MM.1S (cell line): Measurements from ENCODE around the gene PCDH1.
A peak's percentile ranks its signal among the peaks of the same experiment; 100 is the strongest.

ENCODE experiments used
- DNase-seq: peaks from one replicate; pipeline ENCODE4 v3.0.0-alpha.2; 2015
- H2AFZ ChIP-seq: fragments of 300-600 bp; sonication (generic); 2 replicates; pipeline ENCODE4 v1.6.0; 2016; ENCODE audit warnings: antibody characterized with exemption, low read length
- H3F3A ChIP-seq: fragments of 300-600 bp; sonication (generic); 2 replicates; pipeline ENCODE4 v1.6.1; 2016; ENCODE audit warnings: mild to moderate bottlenecking, antibody characterized with exemption, low read length, moderate library complexity, mixed read lengths; ENCODE audit not compliant: insufficient read depth
- H3K27ac ChIP-seq: fragments of 300-600 bp; sonication (generic); 2 replicates; pipeline ENCODE4 v1.5.1; 2016; ENCODE audit warnings: mild to moderate bottlenecking, low read length
- H3K27me3 ChIP-seq: fragments of 300-600 bp; sonication (generic); replicated peaks from 2 replicates; pipeline ENCODE4 v1.6.0; 2016; ENCODE audit warnings: low read length; ENCODE audit not compliant: insufficient read depth
- H3K36me3 ChIP-seq: fragments of 300-600 bp; sonication (generic); replicated peaks from 2 replicates; pipeline ENCODE4 v1.6.1; 2016; ENCODE audit warnings: mild to moderate bottlenecking, low read length, mixed read lengths; ENCODE audit not compliant: insufficient read depth
- H3K4me1 ChIP-seq: fragments of 300-600 bp; sonication (generic); 2 replicates; pipeline ENCODE4 v1.6.1; 2016; ENCODE audit warnings: low read length, mixed read lengths
- H3K4me2 ChIP-seq: fragments of 300-600 bp; sonication (generic); 2 replicates; pipeline ENCODE4 v1.6.0; 2016; ENCODE audit warnings: low read depth, low read length
- H3K4me3 ChIP-seq: fragments of 300-600 bp; sonication (generic); 2 replicates; pipeline ENCODE4 v1.5.1; 2016; ENCODE audit warnings: low read length, mixed read lengths
- H3K79me2 ChIP-seq: fragments of 300-600 bp; sonication (generic); 2 replicates; pipeline ENCODE4 v1.6.1; 2016; ENCODE audit warnings: mixed run types, low read length, mixed read lengths
- H3K9ac ChIP-seq: fragments of 300-600 bp; sonication (generic); 2 replicates; pipeline ENCODE4 v1.6.1; 2016; ENCODE audit warnings: low read length, mixed read lengths
- H3K9me2 ChIP-seq: fragments of 300-600 bp; sonication (generic); replicated peaks from 2 replicates; pipeline ENCODE4 v1.6.1; 2016; ENCODE audit warnings: mild to moderate bottlenecking, low read length, mixed read lengths; ENCODE audit not compliant: insufficient read depth
- H3K9me3 ChIP-seq: fragments of 300-600 bp; sonication (generic); replicated peaks from 2 replicates; pipeline ENCODE4 v1.6.1; 2016; ENCODE audit warnings: mild to moderate bottlenecking, low read length, mixed read lengths; ENCODE audit not compliant: insufficient read depth
- H4K20me1 ChIP-seq: fragments of 300-600 bp; sonication (generic); 2 replicates; pipeline ENCODE4 v1.6.1; 2016; ENCODE audit warnings: mild to moderate bottlenecking, low read length, moderate library complexity, mixed read lengths; ENCODE audit not compliant: insufficient read depth
- EZH2 ChIP-seq: fragments of 300-600 bp; sonication (generic); optimal IDR thresholded peaks from 2 replicates; pipeline ENCODE3; 2017; ENCODE audit warnings: low read depth, mild to moderate bottlenecking, antibody characterized with exemption, low read length, mixed read lengths
- EZH2phosphoT487 ChIP-seq: fragments of 300-600 bp; sonication (generic); IDR thresholded peaks from 2 replicates; pipeline ENCODE4 v1.6.1; 2018; ENCODE audit warnings: antibody characterized with exemption, low read length
- TF ChIP-seq, protein P1 (sequence below): fragments of 300-600 bp; sonication (generic); IDR thresholded peaks from 2 replicates; pipeline ENCODE4 v1.5.1; 2016; ENCODE audit warnings: antibody characterized with exemption, low read length, mixed read lengths

PCDH1 gene

DNA sequence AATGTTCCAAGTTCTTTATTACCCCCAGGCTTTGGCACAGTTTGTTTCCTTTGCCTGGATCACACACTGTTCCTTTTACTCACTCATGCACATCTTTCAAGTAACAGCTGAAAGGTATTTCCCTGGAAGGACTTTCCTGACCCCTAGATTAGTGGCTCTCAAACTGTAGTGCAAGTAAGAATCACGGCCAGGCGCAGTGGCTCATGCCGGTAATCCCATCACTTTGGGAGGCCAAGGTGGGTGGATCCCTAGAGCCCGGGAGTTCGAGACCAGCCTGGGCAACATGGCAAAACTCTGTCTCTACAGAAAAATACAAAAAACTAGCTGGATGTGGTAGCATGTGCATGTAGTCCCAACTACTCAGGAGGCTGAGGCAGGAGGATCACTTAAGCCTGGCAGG lies 26.3 kb upstream of the PCDH1 start:
- no peaks in the 10 kb centered on the region for H3K27me3 ChIP-seq
- no peak overlapping the region for H3K9ac ChIP-seq
- H3K4me1 ChIP-seq: peaks cover 6% of the 10 kb centered on the region; the same call in 1 of the 2 replicates
- TF ChIP-seq, protein P1, sequence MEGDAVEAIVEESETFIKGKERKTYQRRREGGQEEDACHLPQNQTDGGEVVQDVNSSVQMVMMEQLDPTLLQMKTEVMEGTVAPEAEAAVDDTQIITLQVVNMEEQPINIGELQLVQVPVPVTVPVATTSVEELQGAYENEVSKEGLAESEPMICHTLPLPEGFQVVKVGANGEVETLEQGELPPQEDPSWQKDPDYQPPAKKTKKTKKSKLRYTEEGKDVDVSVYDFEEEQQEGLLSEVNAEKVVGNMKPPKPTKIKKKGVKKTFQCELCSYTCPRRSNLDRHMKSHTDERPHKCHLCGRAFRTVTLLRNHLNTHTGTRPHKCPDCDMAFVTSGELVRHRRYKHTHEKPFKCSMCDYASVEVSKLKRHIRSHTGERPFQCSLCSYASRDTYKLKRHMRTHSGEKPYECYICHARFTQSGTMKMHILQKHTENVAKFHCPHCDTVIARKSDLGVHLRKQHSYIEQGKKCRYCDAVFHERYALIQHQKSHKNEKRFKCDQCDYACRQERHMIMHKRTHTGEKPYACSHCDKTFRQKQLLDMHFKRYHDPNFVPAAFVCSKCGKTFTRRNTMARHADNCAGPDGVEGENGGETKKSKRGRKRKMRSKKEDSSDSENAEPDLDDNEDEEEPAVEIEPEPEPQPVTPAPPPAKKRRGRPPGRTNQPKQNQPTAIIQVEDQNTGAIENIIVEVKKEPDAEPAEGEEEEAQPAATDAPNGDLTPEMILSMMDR: no peak
- no peak for TF ChIP-seq EZH2
- no peak for TF ChIP-seq EZH2phosphoT487
- peaks cover 3% of the 10 kb centered on the region; the same call in 1 of the 2 replicates for H3F3A ChIP-seq
- H2AFZ ChIP-seq: no peak overlapping the region
- no peaks in the 10 kb centered on the region for H3K9me2 ChIP-seq
- no peak overlapping the region for H3K4me2 ChIP-seq
- H4K20me1 ChIP-seq: no peaks in the 10 kb centered on the region
- no peak overlapping the region for H3K27ac ChIP-seq
- DNase-seq: no peak
- no peaks in the 10 kb centered on the region for H3K36me3 ChIP-seq
- no peaks in the 10 kb centered on the region for H3K79me2 ChIP-seq
- H3K4me3 ChIP-seq: no peak overlapping the region
- no peaks in the 10 kb centered on the region for H3K9me3 ChIP-seq

- peak overlapping the region; percentile 31; the same call in 1 of the 2 replicates for H3K4me2 ChIP-seq
- no peaks in the 10 kb centered on the region for H3K79me2 ChIP-seq
- H4K20me1 ChIP-seq: no peaks in the 10 kb centered on the region
- peak overlapping the region; percentile 58 for H2AFZ ChIP-seq
- no peak overlapping the region for H3K9ac ChIP-seq
- H3K4me1 ChIP-seq: peaks cover 6% of the 10 kb centered on the region; the same call in 1 of the 2 replicates
- H3K9me3 ChIP-seq: no peaks in the 10 kb centered on the region
- no peak overlapping the region; the same call in 1 of the 2 replicates for H3K27ac ChIP-seq
- TF ChIP-seq, protein P1: no peak
- TF ChIP-seq EZH2: no peak
- no peak for TF ChIP-seq EZH2phosphoT487
- no peaks in the 10 kb centered on the region for H3K27me3 ChIP-seq
- no peak overlapping the region for H3K4me3 ChIP-seq
- no peaks in the 10 kb centered on the region for H3K36me3 ChIP-seq
- DNase-seq: peak; percentile 46
- no peaks in the 10 kb centered on the region for H3K9me2 ChIP-seq
- peaks cover 3% of the 10 kb centered on the region; the same call in 1 of the 2 replicates for H3F3A ChIP-seq
Observed at GRCh38 chr5:141903261-141903660, 25.1 kb upstream of the PCDH1 start.

- TF ChIP-seq EZH2phosphoT487 (no peak), EZH2 (no peak)
- TF ChIP-seq, protein P1: no peak
- Histone ChIP-seq H3K4me2 (no peak overlapping the region), H3K79me2 (no peaks in the 10 kb centered on the region), H3K4me3 (no peak overlapping the region), H3F3A (peaks cover 3% of the 10 kb centered on the region; the same call in 1 of the 2 replicates), H3K27ac (no peak overlapping the region), H3K9ac (no peak overlapping the region), H2AFZ (0 out of 2 replicates have a peak overlapping the region, but pooled peaks have one; percentile 58), H3K27me3 (no peaks in the 10 kb centered on the region), H4K20me1 (no peaks in the 10 kb centered on the region), H3K36me3 (no peaks in the 10 kb centered on the region), H3K4me1 (peaks cover 6% of the 10 kb centered on the region; the same call in 1 of the 2 replicates), H3K9me2 (no peaks in the 10 kb centered on the region), H3K9me3 (no peaks in the 10 kb centered on the region)
- DNase-seq: no peak
Observed at GRCh38 chr5:141902015-141902814, 24.0 kb upstream of the PCDH1 start.
